ENCODE data around the gene FIZ1.

Gene FIZ1

DNA sequence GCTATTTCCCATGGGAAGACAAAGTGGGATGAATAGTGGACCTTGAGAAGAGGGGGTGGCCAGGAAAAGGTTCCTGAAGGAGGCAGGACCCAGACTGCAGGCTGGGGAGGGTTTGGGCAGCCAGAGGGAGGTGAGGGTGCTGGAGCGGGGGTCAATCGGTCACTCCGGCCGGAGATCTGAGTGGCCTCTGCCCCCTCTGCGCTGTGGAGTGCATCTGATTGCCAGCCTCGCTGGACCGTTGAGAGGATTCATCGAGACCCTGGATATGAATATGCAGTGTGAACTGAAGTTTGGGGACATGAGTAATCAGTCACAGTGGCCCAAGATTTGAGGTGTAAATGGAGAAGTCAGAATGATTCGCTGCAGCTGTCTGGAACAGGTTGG is 36.0 kb upstream of the FIZ1 start:
- DNase-seq, result no peak

DNA sequence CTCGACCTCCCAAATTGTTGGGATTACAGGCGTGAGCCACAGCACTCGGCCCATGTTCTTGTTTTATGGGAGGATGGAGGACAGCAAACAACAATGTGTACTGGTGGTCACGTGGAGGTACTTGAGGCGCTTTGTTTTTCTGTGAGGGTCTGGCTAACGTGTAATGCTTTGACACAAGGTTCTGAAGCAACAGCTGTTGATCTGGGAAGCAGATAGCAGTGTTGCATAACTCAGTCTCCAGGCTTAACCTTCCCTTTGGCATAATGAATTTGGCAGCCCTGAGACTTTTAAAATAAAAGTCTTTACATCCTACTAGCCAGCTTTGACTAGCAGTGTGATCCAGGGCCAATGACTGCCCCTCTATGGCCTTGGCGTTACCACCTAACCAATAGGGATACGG is 34.5 kb upstream of the FIZ1 start:
- no peak for DNase-seq

DNA sequence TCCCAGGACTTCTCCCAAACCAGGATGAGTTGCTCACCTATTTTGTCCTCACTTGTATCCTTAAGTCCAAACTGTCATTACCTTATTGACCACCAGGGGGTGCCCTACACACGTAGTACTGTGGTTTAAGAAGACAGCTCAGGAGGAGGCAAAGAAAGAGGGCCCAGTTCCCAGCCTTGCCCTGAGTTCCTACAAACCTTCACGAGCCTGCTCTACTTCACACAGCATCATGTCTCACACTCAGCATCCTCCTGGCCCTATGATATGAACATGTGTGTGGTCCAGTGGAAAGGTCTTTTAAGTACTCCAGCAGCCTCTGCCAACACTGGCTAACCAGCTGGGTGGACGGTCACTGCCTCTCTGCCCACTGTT is 33.1 kb upstream of the FIZ1 start:
- DNase-seq, result peak; percentile 91 to 93

DNA sequence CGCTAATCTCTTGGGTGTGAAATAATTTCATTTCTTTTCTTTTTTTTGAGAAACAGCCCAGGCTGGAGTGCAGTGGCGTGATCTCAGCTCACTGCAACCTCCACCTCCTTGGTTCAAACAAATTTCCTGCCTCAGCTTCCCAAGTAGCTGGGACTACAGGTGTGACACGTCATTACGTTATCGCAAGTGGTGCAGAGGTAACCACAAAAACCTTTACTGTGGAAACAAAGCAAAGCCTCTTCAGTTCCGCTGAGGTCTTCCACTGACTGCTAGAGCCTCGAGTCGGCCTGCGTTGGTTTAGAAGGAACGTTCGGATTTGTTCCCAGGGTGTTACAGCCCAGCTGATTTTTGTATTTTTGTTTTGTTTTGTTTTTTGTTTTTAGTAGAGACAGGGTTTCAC is 27.0 kb upstream of the FIZ1 start:
- no peak for DNase-seq

DNA sequence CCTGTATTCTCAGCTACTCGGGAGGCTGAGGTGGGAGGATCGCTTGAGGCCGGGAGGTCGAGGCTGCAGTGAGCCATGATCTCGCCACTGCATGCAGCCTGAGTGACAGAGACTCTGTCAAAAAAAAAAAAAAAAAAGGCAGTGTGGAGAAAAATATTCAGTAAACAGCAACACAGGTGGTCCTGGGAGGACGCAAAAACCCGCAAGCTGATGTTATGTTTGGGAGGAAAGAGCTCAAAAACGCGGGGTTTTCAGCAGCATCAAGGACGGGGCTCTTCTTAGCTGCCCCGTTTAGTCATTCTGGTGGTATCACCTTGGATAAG is 25.6 kb upstream of the FIZ1 start:
- DNase-seq, result no peak

DNA sequence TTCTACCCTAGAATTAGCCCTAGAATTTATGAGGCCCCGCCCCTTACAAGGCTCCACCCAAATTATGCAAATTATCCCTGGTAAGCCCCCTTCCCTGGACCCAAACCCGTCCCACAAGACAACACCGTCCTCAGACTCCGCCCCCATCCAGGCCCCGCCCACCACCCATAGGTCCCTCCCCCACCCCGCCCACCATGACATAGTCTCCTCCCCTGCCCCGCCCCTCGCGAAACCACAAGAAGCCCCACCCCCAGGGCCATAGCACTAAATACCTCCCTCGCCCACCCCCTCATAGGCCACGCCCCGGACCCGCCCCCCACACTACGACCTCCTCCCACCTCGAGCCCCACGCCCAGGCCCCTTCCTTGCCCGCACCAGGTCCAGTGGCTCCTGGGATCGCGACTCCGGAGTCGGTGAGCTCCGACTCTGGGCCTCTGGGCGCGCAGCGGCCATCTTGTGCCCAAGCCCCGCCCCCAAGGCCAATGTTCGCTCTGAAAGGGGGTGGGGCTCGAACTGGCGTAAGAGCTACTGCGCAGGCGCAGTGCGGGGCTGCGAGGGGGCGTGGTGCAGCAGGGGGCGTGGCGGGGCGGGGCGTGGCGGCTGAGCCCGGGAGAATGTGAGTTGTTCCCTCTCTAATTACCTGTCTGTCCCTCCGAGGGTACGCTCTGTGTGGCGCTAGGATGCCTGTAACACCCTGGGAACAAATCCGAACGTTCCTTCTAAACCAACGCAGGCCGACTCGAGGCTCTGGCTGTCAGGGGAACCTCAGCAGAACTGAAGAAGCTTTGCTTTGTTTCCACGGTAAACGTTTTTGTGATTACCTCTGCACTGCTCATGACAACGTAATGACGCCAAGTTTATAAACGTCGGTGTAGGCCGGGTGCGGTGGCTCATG is 25.0 kb upstream of the FIZ1 start, which contains the start of gene ZNF784:
TSS of gene ZNF784 (minus strand) at position 458 of the 895 bp plus-strand sequence. CDS start at position 453, 5 bp downstream.
- DNase-seq, result peak; percentile 83 to 89

DNA sequence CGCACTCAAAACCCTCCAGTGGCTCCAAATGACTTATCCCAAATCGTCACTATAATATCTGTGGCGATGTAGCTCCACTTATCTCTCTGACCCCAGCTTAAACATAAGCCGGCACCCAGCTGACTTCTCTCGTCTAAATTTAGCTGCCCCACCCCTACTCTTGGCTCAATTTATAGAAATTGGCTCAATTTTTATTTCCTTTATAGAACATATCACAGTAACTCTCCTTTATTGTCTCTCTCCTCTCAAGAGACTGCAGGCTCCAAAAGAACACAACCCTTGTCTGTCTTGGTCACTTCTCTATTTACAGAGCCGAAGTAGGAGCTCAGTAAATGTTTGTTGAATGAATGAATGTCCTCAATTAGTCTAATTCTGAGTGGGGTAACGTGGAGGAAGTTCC is 24.2 kb upstream of the FIZ1 start:
- DNase-seq, result no peak

DNA sequence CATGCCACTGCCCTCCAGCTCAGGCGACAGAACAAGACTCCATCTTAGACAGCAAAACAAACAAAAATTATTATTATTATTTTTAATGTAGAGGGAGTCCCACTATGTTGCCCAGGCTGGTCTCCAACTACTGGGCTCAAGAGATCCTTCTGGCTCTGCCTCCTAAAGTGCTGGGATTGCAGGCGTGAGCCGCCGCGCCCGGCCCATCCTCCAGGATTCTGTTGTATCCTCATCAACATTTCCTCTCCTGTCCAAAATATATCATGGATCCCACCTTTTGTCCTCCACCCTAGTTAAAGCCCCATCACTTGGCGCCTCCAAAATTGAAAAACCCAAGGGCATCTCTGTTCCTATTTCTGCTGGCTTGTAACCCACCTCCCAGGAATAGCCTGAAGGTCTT is 23.8 kb upstream of the FIZ1 start:
- no peak for DNase-seq

DNA sequence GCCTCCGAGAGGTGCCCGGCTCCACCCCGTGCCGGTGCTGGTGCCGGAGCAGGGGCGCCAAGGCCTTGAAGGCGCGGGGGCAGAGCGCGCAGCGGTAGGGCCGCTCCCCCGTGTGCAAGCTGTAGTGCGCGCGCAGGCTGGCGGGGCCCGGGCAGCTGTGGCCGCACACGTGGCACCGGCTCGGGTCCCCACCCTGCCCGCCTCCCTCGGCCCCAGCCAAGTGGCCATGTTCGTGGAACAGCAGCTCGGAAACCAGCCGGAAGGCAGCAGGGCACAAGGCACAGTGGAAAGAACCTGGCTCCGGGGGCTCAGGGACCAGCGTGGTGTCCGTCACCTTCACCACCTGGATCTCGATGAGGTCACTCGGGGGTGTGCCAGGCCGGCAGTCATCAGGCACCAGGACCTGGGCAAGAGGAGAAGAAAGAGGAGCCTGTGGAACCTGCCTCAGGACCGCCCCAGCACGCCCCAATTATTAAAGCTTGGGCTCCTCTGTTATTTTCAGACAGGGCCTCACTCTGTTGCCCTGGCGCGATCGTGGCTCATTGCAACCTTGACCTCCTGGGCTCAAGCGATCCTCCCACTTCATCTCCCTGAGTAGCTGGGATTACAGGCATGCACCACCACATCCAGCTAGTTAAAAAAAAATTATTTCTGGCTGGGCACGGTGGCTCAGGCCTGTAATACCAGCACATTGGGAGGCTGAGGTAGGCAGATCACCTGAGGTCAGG is 23.1 kb upstream of the FIZ1 start:
- DNase-seq, result no peak

DNA sequence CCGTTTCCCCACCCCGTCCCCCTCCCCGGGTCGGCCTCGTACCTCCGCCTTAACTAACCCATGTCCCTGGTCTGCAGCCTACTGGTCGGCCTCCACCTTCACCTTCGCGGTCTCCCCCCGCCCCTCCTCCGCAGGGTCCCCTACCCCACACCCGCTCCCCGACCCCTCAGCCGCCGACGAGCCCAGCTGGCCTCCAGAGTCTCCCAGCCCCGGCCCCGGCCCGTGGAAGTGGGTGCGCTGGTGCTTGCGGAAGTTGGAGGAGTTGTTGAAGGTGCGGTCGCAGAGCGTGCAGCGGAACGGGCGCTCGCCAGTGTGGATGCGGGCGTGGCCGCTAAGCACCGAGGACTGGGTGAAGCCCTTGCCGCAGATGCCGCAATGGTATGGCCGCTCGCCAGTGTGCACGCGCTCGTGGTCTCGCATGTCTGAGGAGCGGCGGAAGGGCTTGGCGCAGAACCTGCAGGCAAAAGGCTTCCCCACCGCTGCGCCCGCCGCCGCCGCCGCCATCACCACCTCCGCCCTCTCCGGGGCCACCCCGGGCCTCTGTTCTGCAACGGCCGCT is 22.4 kb upstream of the FIZ1 start:
- no peak for DNase-seq

DNA sequence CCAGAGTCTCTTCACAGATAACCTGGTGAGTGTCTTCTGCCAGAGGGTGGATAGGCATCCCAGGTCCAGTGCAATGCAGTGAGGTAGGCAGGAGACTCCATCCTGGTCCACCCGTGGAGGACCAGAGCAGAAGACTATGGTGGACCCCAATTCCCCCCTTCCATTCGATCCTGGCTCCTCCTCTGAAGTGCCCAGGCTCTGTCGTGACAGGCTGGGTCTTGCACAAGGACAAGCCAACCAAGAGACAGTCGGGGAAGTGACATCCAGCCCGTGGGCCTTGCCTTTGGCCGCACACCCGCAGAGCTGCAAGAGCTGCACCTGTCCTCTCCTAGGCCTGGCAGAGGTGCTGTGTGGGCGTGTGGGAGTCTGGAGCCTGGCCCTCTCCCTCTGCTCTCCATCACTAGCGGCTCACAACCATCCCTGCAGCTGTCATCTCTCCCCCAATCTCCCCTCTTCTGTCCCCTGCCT is 21.9 kb upstream of the FIZ1 start:
- no peak for DNase-seq

DNA sequence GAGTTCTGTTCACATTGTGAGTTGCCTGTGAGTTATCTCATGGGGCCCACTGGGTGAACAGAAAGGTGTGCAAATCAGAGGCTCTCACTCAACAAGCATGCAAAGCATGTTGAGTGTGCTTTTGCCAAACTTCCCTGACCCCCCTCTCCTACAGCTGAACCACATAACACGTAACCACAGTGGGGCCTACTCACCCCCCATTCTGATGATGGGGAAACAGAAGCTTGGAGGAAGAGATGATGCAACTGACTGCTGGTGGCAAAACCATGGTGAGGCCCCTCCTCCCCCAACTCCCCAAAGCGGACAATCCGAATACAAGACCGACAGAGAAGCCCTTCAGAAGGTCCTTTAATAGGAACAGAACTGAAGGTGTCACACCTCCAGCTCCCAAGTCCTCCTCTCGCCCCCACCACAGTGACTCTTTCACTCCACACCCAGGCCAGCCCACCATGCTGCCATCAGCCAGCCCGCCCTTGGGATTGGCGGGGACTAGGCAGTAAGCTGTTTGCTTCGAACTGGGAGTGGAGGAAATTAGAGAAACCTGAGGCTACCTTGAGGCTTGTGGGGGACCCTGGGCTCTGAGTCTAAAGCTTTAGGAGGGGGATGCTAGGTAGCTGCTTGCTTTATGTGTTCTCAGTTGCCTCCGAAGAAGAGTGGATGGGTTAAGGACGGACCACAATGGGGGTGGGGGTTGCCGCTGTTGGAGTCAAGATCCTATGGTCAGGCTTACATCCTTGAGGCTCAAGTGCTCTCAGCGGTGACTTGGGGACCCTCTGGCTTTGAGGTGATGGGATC is 21.3 kb upstream of the FIZ1 start:
- peak; percentile 81 to 87 for DNase-seq

DNA sequence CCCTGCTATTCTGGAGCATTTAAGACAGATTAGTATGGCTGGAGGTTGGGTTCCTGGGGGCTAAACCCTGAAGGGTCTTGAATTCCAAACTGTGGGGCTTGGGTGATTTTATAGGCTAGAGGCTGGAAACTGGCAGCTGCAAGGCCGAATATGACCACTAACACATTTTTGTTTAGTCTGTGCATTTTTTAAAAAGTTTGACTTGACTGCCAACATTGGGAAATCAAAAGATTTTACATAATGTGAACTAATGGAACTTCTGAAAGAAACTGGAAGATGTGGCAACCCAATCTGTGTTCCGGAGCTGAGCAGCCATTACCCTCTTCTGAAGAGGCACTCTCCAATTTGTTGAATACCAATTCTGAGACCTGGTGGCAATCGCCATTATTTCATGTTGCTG is 20.0 kb upstream of the FIZ1 start:
- no peak for DNase-seq

DNA sequence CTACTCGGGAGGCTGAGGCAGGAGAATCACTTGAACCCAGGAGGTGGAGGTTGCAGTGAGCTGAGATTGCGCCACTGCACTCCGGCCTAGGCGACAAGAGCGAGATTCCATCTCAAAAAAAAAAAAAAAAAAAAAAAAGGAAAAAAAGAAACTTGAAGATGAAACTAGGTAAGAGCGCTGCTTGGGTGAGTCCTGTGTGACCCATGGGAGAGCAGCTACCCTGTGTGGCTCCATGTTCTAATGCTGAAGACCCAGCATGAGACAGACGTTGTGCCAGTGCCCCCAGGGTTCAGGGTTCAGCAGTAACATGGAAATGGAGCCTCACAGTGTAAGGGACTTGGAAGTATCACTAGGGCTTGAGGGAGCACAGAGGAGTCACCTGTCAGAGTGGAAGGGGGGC is 19.1 kb upstream of the FIZ1 start:
- DNase-seq, result no peak

DNA sequence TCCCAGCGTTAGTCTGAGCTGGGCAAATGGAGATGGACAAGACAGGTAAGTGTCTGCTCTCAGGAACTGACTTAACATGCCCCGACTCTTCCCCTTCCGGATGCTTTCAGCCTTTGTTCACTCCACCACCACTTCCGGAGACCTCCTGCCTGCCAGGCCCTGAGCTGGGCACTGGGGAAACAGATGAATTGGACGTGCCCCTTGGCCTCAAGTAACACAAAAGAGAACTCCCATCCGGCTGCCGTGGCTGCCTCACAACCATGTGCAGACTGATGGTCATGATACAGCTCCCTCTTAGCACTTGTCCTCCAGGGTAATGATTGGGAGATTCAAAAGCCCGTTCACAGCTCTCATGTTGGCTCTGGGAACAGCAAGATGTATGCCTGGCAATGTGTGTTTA is 18.1 kb upstream of the FIZ1 start:
- no peak for DNase-seq

DNA sequence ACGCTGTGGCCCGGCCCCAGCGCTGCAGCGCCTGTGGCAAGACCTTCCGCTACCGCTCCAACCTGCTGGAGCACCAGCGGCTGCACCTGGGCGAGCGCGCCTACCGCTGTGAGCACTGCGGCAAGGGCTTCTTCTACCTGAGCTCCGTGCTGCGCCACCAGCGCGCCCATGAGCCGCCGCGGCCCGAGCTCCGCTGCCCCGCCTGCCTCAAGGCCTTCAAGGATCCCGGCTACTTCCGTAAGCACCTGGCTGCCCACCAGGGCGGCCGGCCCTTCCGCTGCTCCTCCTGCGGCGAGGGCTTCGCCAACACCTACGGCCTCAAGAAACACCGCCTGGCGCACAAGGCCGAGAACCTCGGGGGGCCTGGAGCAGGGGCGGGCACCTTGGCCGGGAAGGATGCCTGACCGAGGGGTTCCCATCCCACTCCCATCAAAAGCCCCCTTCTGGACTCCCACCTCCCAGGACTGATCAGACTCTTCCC is 17.1 kb upstream of the FIZ1 start:
- DNase-seq, result no peak

DNA sequence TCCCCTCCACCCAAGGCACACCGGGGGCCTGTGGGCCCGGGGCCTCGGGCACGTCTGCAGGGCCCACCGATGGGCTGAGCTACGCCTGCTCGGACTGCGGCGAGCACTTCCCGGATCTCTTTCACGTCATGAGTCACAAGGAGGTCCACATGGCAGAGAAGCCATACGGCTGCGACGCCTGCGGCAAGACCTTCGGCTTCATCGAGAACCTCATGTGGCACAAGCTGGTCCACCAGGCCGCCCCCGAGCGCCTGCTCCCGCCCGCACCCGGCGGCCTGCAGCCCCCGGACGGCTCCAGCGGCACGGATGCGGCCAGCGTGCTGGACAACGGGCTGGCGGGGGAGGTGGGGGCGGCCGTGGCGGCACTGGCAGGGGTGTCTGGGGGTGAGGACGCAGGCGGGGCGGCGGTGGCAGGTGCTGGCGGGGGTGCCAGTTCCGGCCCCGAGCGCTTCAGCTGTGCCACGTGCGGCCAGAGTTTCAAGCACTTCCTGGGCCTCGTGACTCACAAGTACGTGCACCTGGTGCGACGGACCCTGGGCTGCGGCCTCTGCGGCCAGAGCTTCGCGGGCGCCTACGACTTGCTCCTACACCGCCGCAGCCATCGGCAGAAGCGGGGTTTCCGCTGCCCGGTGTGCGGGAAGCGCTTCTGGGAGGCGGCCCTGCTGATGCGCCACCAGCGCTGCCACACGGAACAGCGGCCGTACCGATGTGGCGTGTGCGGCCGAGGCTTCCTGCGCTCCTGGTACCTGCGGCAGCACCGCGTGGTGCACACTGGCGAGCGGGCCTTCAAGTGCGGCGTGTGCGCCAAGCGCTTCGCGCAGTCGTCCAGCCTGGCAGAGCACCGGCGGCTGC is 16.5 kb upstream of the FIZ1 start:
- no peak for DNase-seq

DNA sequence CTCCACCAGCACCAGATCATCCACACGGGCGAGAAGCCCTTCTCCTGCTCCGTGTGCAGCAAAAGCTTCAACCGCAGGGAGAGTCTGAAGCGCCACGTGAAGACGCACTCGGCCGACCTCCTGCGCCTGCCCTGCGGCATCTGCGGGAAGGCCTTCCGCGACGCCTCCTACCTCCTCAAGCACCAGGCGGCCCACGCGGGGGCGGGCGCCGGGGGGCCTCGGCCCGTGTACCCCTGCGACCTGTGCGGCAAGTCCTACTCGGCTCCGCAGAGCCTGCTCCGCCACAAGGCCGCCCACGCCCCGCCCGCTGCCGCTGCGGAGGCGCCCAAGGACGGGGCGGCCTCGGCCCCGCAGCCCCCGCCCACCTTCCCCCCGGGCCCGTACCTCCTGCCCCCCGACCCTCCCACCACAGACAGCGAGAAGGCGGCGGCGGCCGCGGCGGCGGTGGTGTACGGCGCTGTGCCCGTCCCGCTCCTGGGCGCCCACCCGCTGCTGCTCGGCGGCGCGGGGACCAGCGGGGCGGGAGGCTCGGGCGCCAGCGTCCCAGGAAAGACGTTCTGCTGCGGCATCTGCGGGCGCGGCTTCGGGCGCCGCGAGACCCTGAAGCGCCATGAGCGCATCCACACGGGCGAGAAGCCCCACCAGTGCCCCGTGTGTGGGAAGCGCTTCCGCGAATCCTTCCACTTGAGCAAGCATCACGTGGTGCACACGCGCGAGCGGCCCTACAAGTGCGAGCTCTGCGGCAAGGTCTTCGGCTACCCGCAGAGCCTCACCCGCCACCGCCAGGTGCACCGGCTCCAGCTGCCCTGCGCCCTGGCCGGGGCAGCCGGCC is 15.6 kb upstream of the FIZ1 start:
- DNase-seq, result no peak

DNA sequence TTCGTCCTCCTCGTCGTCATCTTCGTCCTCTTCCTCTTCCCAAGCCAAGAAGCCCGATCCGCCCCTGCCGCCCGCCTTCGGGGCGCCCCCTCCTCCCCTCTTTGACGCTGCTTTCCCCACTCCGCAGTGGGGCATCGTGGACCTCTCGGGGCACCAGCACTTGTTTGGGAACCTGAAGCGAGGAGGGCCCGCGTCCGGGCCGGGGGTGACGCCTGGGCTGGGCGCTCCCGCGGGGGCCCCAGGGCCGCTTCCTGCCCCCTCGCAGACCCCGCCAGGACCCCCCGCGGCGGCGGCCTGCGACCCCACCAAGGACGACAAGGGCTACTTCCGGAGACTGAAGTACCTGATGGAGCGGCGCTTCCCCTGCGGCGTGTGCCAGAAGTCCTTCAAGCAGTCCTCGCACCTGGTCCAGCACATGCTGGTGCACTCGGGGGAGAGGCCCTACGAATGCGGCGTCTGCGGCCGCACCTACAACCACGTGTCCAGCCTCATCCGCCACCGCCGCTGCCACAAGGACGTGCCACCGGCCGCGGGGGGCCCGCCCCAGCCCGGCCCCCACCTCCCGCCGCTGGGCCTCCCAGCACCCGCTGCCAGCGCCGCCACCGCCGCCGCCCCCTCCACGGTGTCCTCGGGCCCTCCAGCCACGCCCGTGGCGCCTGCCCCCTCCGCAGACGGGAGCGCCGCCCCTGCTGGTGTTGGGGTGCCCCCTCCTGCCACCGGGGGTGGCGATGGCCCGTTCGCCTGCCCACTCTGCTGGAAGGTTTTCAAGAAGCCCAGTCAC is 14.8 kb upstream of the FIZ1 start:
- no peak for DNase-seq

DNA sequence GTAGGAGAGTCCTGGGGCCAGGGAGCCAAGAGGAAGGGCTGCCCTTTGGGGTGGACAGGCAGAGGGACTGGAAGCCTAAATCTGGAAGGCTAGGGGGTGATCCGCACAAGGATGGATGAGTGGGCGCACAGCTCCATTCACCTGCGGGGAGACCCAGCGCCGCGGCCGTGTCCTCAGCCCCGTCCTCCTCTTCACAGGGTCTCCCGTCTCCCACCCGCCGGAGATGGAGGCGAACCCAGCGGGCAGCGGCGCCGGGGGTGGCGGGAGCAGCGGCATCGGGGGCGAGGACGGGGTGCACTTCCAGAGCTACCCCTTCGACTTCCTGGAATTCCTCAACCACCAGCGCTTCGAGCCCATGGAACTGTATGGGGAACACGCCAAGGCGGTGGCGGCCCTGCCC is 14.1 kb upstream of the FIZ1 start:
- DNase-seq, result no peak
